H1 (cell line): ENCODE results near the gene PRR5. TPM values are rescaled to one million over a fixed set of nuclear protein-coding genes. Genes with fewer than 3 reads are reported as not detected.
A peak's percentile ranks its signal among the peaks of the same experiment; 100 is the strongest.

ENCODE experiments used
- BRCA1 ChIP-seq: IDR thresholded peaks from 2 replicates; pipeline ENCODE4 v1.6.1; 2012; ENCODE audit warnings: low read depth, low read length, improper control_type of control experiment
- CBX5 ChIP-seq: fragments of 300-800, 300-1000 bp; sonication (generic); IDR thresholded peaks from 2 replicates; pipeline ENCODE4 v1.7.1; 2016; ENCODE audit warnings: antibody characterized with exemption, low read length, low read depth
- CEBPB ChIP-seq: IDR thresholded peaks from 2 replicates; pipeline ENCODE4 v1.6.1; 2012; ENCODE audit warnings: low read depth, low read length
- EGR1 ChIP-seq: IDR thresholded peaks from 2 replicates; pipeline ENCODE4 v1.6.1; 2011; ENCODE audit warnings: low read depth, low read length, borderline replicate concordance
- GABPA ChIP-seq: IDR thresholded peaks from 2 replicates; pipeline ENCODE4 v1.6.1; 2011; ENCODE audit warnings: mild to moderate bottlenecking, low read length, moderate library complexity, borderline replicate concordance; ENCODE audit not compliant: insufficient read depth
- GTF2F1 ChIP-seq: IDR thresholded peaks from 2 replicates; pipeline ENCODE4 v1.6.1; 2012; ENCODE audit warnings: low read depth, low read length, improper control_type of control experiment, borderline replicate concordance
- KDM4A ChIP-seq: IDR thresholded peaks from one replicate; pipeline ENCODE4 v1.7.1; 2012; ENCODE audit warnings: low read depth, mild to moderate bottlenecking, moderate library complexity, low read length, inconsistent platforms; ENCODE audit not compliant: severe bottlenecking
- MAFK ChIP-seq: IDR thresholded peaks from 2 replicates; pipeline ENCODE4 v1.6.1; 2012; ENCODE audit warnings: low read depth, mild to moderate bottlenecking, improper control_type of control experiment, low read length
- NRF1 ChIP-seq: IDR thresholded peaks from 2 replicates; pipeline ENCODE4 v1.6.1; 2011; ENCODE audit warnings: mild to moderate bottlenecking, low read depth, low read length, improper control_type of control experiment
- RFX5 ChIP-seq: IDR thresholded peaks from 2 replicates; pipeline ENCODE4 v1.6.1; 2011; ENCODE audit warnings: low read depth, low read length, improper control_type of control experiment, borderline replicate concordance
- SAP30 ChIP-seq: fragments of 300-600 bp; sonication (generic); IDR thresholded peaks from 2 replicates; pipeline ENCODE4 v1.7.1; 2012; ENCODE audit warnings: low read length, moderate library complexity, mild to moderate bottlenecking, inconsistent platforms; ENCODE audit not compliant: insufficient read depth, insufficient replicate concordance
- SIRT6 ChIP-seq: IDR thresholded peaks from one replicate; pipeline ENCODE4 v1.7.1; 2012; ENCODE audit warnings: low read length, inconsistent platforms
- SRF ChIP-seq: IDR thresholded peaks from 2 replicates; pipeline ENCODE4 v1.6.1; 2011; ENCODE audit warnings: mild to moderate bottlenecking, low read depth, low read length, moderate library complexity
- TBP ChIP-seq: IDR thresholded peaks from 2 replicates; pipeline ENCODE4 v1.6.1; 2011; ENCODE audit warnings: low read depth, low read length, improper control_type of control experiment
- ZNF274 ChIP-seq: IDR thresholded peaks from 2 replicates; pipeline ENCODE4 v1.7.0; 2012; ENCODE audit warnings: low read length, borderline replicate concordance; ENCODE audit errors: extremely low read depth
- polyA plus RNA-seq, 7 experiments: library from polyadenylated mRNA; depleted of rRNA in 3 of 7; stranded (reverse) in 5 of 7; unstranded in 2 of 7; fragments of >200 nt in 5 of 7; fragments of 200-250 nt in 2 of 7; gene quantifications; 1 replicate in 5 of 7; 2 replicates in 1 of 7; 4 replicates in 1 of 7; pipeline versions ENCODE4 v1.2.1 to v1.2.3, GENCODE V29; 2011 to 2013; ENCODE audit warnings: missing spikeins in 2 of 7, mixed read lengths in 2 of 7
- total RNA-seq: library from RNA; stranded (reverse); fragmentation: NEBNext Ultra II Directional; extraction: Animal tissue kit (Norgen Biotek cat#: 25700); gene quantifications from 2 replicates; pipeline ENCODE4 v1.2.1, GENCODE V29; 2021
- TF ChIP-seq, protein P1 (sequence below): IDR thresholded peaks from 2 replicates; pipeline ENCODE4 v1.6.1; 2011; ENCODE audit warnings: low read depth, mild to moderate bottlenecking, low read length; ENCODE audit not compliant: insufficient read depth
- TF ChIP-seq, protein P2 (sequence below), 3 experiments: IDR thresholded peaks; 1 replicate in 2 of 3; 2 replicates in 1 of 3; pipeline versions ENCODE4 v1.5.1 to v1.6.1; 2011; ENCODE audit warnings: low read length in 3 of 3, mild to moderate bottlenecking in 3 of 3, inconsistent platforms in 2 of 3, low read depth in 1 of 3, moderate library complexity in 1 of 3; ENCODE audit not compliant: insufficient read depth in 1 of 3; ENCODE audit errors: control extremely low read depth in 1 of 3
- TF ChIP-seq, protein P3 (sequence below): IDR thresholded peaks from 2 replicates; pipeline ENCODE4 v1.6.1; 2012; ENCODE audit warnings: low read length, inconsistent platforms
- TF ChIP-seq, protein P4 (sequence below): IDR thresholded peaks from 2 replicates; pipeline ENCODE4 v1.6.1; 2012; ENCODE audit warnings: inconsistent platforms

PRR5 gene
- total and polyA plus RNA-seq, 2 of the 8 experiments (the other 6 are each of a cell fraction or from before 2014, with no cell fraction given): 16.5 to 25.7 TPM

DNA sequence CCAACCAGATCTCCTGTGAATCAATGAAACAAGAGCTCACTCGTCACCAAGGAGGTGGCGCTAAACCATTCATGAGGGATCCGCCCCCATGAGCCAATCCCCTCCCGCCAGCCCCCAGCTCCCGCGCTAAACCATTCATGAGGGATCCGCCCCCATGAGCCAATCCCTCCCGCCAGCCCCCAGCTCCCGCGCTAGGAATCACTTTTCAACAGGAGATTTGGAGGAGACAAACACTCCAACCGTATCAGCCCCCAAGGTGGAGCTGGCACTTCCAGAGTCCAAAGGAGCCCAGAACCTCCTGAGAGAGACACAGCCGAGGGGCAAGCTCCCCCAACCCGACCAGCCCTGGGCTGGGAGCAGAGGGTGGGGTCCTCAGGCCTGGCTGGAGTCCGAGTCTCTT lies 40.9 kb upstream of the PRR5 start (continued):
- TF ChIP-seq KDM4A (no peak), NRF1 (no peak), ZNF274 (no peak), GTF2F1 (no peak), RFX5 (no peak), SIRT6 (no peak), SRF (no peak), CEBPB (no peak), CBX5 (no peak), EGR1 (no peak), SAP30 (no peak), MAFK (no peak), TBP (0 out of 2 replicates have a peak, but pooled peaks have one; percentile 2), BRCA1 (no peak), GABPA (no peak)
- TF ChIP-seq, protein P1, sequence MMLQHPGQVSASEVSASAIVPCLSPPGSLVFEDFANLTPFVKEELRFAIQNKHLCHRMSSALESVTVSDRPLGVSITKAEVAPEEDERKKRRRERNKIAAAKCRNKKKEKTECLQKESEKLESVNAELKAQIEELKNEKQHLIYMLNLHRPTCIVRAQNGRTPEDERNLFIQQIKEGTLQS: no peak
- TF ChIP-seq, protein P2, sequence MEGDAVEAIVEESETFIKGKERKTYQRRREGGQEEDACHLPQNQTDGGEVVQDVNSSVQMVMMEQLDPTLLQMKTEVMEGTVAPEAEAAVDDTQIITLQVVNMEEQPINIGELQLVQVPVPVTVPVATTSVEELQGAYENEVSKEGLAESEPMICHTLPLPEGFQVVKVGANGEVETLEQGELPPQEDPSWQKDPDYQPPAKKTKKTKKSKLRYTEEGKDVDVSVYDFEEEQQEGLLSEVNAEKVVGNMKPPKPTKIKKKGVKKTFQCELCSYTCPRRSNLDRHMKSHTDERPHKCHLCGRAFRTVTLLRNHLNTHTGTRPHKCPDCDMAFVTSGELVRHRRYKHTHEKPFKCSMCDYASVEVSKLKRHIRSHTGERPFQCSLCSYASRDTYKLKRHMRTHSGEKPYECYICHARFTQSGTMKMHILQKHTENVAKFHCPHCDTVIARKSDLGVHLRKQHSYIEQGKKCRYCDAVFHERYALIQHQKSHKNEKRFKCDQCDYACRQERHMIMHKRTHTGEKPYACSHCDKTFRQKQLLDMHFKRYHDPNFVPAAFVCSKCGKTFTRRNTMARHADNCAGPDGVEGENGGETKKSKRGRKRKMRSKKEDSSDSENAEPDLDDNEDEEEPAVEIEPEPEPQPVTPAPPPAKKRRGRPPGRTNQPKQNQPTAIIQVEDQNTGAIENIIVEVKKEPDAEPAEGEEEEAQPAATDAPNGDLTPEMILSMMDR (IDR thresholded peaks at IDR 0.05; ENCODE audit: control extremely low read depth in 1 of 3, insufficient read depth in 1 of 3, low read depth in 1 of 3, low read length in 3 of 3): no peak
- TF ChIP-seq, protein P3, sequence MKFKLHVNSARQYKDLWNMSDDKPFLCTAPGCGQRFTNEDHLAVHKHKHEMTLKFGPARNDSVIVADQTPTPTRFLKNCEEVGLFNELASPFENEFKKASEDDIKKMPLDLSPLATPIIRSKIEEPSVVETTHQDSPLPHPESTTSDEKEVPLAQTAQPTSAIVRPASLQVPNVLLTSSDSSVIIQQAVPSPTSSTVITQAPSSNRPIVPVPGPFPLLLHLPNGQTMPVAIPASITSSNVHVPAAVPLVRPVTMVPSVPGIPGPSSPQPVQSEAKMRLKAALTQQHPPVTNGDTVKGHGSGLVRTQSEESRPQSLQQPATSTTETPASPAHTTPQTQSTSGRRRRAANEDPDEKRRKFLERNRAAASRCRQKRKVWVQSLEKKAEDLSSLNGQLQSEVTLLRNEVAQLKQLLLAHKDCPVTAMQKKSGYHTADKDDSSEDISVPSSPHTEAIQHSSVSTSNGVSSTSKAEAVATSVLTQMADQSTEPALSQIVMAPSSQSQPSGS: no peak
- TF ChIP-seq, protein P4, sequence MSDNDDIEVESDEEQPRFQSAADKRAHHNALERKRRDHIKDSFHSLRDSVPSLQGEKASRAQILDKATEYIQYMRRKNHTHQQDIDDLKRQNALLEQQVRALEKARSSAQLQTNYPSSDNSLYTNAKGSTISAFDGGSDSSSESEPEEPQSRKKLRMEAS: no peak
